Measurements from ENCODE around the gene PCNX2. TPM values are rescaled to one million over a fixed set of nuclear protein-coding genes. Genes with fewer than 3 reads are reported as not detected.

The PCNX2 gene
- total and polyA plus RNA-seq, 2 experiments from 2014 or later: 42.9 to 88.3 TPM

GRCh38 chr1:233233508-233234040 lies 62.0 kb downstream of the PCNX2 start (continued):
- TF ChIP-seq ZNF462 (CRISPR knock-in tag; IDR thresholded peaks at IDR 0.05) (no peak), JUNB (IDR thresholded peaks at IDR 0.05; ENCODE audit: unreplicated experiment) (no peak), ZNF114 (CRISPR knock-in tag; IDR thresholded peaks at IDR 0.05) (no peak), ETS1 (IDR thresholded peaks at IDR 0.05) (no peak), NANOG (IDR thresholded peaks at IDR 0.05; ENCODE audit: borderline replicate concordance) (no peak), CREB1 (CRISPR knock-in tag; IDR thresholded peaks at IDR 0.05; ENCODE audit: low read depth) (no peak)

- Histone ChIP-seq H4K20me1 (replicated peaks; ENCODE audit: insufficient read depth) (no peaks in the 10 kb centered on the region; the same call in none of the 2 replicates), H3F3A (replicated peaks; ENCODE audit: low read depth) (no peaks in the 10 kb centered on the region), H3K79me2 (replicated peaks; ENCODE audit: insufficient read depth) (no peaks in the 10 kb centered on the region), H2AFZ (no peak overlapping the region), H3K4me2 (no peak overlapping the region), H3K27ac (ENCODE audit: low read depth) (no peak overlapping the region), H3K4me1 (ENCODE audit: insufficient read depth) (no peaks in the 10 kb centered on the region), H3K27me3 (ENCODE audit: insufficient read depth) (no peaks in the 10 kb centered on the region), H3K4me3 (no peak overlapping the region), H3K9me2 (ENCODE audit: insufficient read depth) (no peaks in the 10 kb centered on the region), H3K36me3 (ENCODE audit: insufficient read depth) (peaks cover 11% of the 10 kb centered on the region)
- no peak overlapping the region for H3K27ac Mint-ChIP-seq
- H3K4me1 Mint-ChIP-seq: peaks cover 27% of the 10 kb centered on the region
- H3K27me3 Mint-ChIP-seq (ENCODE audit: insufficient read depth, low read depth, poor library complexity): peaks cover 2% of the 10 kb centered on the region
- no peak for ATAC-seq
- H3K4me3 Mint-ChIP-seq: no peak overlapping the region
- no peaks in the 10 kb centered on the region for H3K9me3 Mint-ChIP-seq
- no peak for DNase-seq (ENCODE audit: low spot score)
- peaks cover 58% of the 10 kb centered on the region for H3K36me3 Mint-ChIP-seq (ENCODE audit: low read depth)
- TF ChIP-seq REST (IDR thresholded peaks at IDR 0.05; ENCODE audit: unreplicated experiment) (no peak), POLR2AphosphoS5 (IDR thresholded peaks at IDR 0.05; ENCODE audit: low read depth) (no peak), ZNF114 (CRISPR knock-in tag; IDR thresholded peaks at IDR 0.05) (no peak), EZH2 (IDR thresholded peaks at IDR 0.05; ENCODE audit: low read depth, unreplicated experiment) (no peak), ETS1 (IDR thresholded peaks at IDR 0.05) (no peak), CREB1 (CRISPR knock-in tag; IDR thresholded peaks at IDR 0.05; ENCODE audit: low read depth) (no peak), NANOG (IDR thresholded peaks at IDR 0.05; ENCODE audit: borderline replicate concordance) (no peak), JUNB (IDR thresholded peaks at IDR 0.05; ENCODE audit: unreplicated experiment) (no peak), ZNF331 (CRISPR knock-in tag; IDR thresholded peaks at IDR 0.05; ENCODE audit: low read depth) (no peak), STAT1 (IDR thresholded peaks at IDR 0.05; ENCODE audit: unreplicated experiment) (no peak)
These were observed 65.5 kb downstream of the PCNX2 start for GRCh38 chr1:233230011-233230410.
